Activated CD8-positive, alpha-beta memory T cell treated with anti-CD3 and anti-CD28 coated beads, Interleukin-2, amount 50 U/mL, for 24 hours (primary cell): ENCODE results near the gene CGB7.
"Not testable (repeated sequence)": the region's sequence is repeated elsewhere in the genome, so short reads cannot be mapped to it uniquely, and the experiment has no call there.

ENCODE experiments used
- DNase-seq: peaks from one replicate; pipeline ENCODE4 v3.0.0-alpha.2; 2020; ENCODE audit errors: extremely low read depth

Gene CGB7

DNA sequence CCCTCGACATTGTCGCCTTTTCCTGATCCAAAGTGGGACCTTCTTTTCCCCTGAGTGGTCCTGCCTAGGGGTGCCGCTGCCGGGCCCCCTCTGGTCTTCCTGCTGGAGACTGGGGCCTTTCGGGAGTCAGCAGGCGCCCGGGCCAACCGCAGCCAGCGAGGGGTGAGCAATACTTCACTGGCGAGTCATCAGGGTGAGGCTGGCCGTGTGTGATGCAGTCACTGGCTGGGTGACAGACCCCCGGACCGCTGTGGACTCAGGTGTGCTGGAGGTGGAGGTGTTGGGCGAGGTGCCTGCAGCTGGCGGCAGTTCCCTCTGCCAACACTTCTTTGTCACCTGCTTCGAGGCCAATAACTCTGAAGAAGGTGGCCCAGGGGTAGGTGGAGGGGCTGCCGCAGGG lies 15.4 kb downstream of the CGB7 start:
- DNase-seq = no peak

DNA sequence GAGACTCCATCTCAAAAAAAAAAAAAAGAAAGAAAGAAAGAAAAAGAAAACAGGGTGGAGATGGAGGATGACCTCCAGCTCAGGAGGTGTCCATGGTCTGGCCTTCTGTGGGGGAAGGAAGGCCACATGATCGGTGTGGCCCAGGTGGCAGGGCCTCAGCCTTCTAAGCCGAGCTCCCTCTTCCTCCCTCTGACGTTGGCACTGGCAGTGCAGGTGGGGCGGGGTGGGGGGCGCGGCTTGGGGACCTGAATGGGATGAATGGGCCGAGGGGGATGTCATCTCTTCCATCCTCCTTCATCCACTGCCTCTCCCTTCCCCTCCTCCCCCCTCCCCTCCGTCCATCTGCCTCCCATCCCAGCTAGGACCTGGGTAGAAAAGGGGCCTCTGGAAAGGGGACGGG lies 17.8 kb downstream of the CGB7 start:
- not testable (repeated sequence) for DNase-seq

GRCh38 chr19:49038557-49039276 lies 18.8 kb downstream of the CGB7 start:
- DNase-seq = not testable (repeated sequence)

DNA sequence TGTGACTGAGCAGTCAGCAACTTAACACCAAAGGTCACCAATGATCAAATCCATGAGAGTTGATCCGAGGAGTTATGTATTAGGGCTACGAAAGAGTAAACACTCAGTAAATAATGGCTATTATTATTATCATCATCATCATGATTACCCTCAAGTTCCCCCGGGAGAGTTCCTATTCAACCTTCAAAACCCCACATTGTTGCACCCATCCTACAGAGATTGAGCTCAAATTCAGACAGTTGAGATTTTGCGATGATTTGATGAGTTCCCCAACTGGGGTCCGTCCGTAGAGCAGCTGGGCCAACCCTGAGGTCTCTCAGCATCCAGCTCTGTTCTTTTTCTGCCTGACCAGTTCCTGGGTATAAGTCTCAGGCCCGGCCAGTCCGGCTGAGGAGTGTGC lies 19.4 kb downstream of the CGB7 start:
- not testable (repeated sequence) for DNase-seq

- not testable (repeated sequence) for DNase-seq
Observed at GRCh38 chr19:49036815-49037214, 20.7 kb downstream of the CGB7 start, which contains the start of gene CGB1. TSS of gene CGB1 (minus strand) at chr19:49036895. CDS start at chr19:49036711, 184 bp downstream.

GRCh38 chr19:49031642-49032301 lies 25.8 kb downstream of the CGB7 start, which contains the start of gene CGB2:
TSS of gene CGB2 (plus strand) at chr19:49031890. CDS start at chr19:49032096, 206 bp downstream.
- not testable (repeated sequence) for DNase-seq

GRCh38 chr19:49030323-49030722 lies 27.2 kb downstream of the CGB7 start:
- not testable (repeated sequence) for DNase-seq

GRCh38 chr19:49029749-49030148 lies 27.8 kb downstream of the CGB7 start:
- DNase-seq = not testable (repeated sequence)

DNA sequence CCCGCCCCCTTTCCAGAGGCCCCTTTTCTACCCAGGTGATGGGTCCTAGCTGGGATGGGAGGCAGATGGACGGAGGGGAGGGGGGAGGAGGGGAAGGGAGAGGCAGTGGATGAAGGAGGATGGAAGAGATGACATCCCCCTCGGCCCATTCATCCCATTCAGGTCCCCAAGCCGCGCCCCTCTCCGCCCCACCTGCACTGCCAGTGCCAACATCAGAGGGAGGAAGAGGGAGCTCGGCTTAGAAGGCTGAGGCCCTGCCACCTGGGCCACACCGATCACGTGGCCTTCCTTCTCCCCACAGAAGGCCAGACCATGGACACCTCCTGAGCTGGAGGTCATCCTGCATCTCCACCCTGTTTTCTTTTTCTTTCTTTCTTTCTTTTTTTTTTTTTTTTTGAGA lies 28.9 kb downstream of the CGB7 start:
- DNase-seq = not testable (repeated sequence)

GRCh38 chr19:49025599-49025998 lies 31.9 kb downstream of the CGB7 start:
- DNase-seq = not testable (repeated sequence)

DNA sequence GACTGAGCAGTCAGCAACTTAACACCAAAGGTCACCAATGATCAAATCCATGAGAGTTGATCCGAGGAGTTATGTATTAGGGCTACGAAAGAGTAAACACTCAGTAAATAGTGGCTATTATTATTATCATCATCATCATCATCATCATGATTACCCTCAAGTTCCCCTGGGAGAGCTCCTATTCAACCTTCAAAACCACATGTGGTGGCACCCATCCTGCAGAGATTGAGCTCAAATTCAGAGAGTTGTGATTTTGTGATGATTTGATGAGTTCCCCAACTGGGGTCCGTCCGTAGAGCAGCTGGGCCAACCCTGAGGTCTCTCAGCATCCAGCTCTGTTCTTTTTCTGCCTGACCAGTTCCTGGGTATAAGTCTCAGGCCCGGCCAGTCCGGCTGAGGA lies 32.5 kb downstream of the CGB7 start:
- not testable (repeated sequence) for DNase-seq

GRCh38 chr19:49024233-49024632 lies 33.3 kb downstream of the CGB7 start, which contains the start of gene CGB3:
TSS of gene CGB3 (minus strand) at chr19:49024333. CDS start at chr19:49023971, 362 bp downstream.
- DNase-seq = not testable (repeated sequence)

- DNase-seq = no peak
Observed at GRCh38 chr19:49022116-49022515, 35.4 kb downstream of the CGB7 start.

- no peak for DNase-seq
Observed at GRCh38 chr19:49020931-49021895, 36.3 kb downstream of the CGB7 start.

DNA sequence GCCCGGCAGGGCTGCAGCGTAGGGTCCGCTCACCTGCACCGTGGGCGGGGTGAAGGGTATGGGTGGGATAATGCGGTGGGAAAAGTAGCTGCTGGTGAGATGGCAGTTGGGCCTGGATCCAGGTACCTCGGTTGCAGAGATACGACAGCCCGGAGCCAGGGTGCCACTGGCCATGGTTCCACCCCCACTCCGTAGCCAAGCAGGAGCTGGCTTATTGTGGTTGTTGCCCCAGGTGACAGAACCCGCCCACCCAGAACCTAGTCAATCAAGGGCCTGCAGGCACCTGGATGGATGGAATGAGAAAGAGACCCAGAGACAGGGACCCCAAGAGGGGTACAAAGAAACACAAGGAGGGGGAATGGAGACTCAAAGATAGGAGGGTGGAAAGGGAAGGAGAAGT lies 37.2 kb downstream of the CGB7 start:
- DNase-seq = no peak

- no peak for DNase-seq
Observed at GRCh38 chr19:49019242-49019932, 38.2 kb downstream of the CGB7 start.

DNA sequence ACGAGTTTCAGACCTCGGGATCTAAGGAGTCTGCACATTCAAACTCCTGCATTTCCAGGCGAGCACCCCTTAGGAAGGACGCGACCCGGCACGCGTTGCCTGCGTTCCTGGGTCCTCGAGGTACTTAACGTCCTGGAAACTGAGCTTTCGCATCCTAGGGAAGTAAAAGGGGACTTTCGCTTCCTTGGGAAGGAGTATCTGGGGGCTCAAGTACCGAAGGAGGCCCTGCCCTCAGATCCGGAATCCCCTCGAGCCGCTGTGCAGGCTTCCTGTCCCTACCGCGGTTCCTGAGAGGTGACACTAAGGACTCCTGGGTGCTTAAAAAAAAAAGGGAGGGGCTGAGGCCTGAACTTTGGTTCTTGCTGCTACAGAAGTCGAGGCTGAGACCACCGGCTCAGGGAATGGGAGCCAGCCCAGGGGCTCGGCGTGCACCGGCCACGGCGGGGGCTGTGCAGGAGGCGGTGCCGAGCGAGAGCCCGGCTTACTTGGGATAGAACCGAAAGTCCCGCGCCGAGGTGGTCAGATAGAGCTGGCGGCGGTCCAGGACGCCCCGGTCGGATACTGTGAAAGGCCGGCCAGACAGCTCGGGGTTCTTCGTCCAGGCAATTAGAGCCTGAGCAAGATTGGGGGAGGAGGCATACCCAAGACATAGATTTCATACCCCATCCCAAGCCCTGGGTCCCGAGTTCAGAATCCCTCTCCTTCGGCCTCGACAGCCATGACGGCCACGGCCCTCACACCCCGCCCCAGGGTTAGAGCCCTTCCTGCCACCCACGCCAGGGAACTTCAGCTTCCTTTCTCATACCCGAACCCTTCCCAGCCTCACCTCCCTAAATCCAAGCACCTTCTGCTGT lies 38.9 kb downstream of the CGB7 start:
- not testable (repeated sequence) for DNase-seq

DNA sequence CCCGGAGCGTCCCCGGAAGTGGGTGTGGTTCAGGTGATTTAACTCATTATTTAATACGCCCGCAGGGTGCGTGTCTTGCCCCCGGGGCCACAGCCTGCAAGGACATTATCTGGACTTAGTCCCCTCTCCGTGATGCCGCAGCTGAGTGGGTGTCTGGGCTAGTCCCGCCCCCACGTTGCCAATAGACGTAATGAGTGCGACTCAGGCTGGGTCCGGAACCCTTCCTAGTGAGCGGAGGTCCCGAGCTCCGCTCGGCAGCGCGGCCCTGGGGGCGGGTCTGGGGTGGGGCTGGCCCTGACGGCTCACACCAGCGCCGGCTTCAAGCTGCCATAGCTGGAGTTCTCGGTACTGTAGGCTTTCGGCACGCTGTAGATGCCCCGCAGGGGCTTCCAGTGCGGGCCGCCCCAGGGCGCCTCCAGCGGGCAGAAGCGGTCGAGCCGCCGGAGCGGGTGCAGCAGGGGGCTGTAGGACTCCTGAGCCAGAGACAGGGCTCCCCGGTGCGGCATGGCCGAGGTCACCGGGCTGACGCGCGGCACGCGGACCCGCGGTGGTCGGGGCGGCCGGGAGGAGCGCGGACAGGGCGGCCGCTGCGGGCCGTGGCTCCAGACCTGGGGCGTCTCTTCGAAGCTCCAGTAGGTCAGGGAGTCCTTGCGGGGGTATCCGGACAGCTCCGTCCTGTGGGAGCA lies 39.7 kb downstream of the CGB7 start:
- DNase-seq = peak; percentile 20

DNA sequence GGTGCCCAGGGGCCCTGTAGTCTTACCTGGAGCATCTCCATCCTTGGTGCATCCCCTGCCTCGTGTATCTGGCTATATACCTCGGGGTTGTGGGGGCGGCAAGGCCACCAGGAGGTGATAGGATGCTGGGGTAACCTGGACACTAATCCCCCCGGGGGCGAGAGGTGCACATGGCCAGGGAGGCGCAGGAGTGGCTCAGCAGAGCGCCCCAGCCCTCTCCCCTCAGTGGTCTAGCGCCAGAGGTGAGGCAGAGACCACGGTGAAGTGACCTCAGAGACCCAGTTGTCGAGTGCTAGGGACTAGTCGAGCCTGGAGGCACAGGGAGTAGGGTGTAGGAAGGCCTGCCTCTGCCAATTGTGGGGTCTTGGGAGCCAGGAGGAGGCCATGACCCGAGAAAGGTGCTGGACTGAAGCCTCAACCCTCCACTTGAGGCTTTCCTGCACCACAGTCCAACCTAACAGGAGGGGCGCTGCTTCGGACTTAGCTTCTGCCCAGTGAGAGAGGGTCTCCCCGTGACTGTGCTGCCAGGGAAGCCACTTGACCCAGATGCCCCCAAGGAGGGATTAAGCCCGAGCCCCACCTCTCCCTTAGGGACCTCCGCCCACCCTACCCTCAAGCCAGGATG lies 40.4 kb downstream of the CGB7 start, which contains the start of gene LHB:
Gene LHB (minus strand): TSS at position 51 of the 625 bp plus-strand sequence. CDS start 10 bp downstream, at position 41.
- DNase-seq = no peak
